NCI-H345 (cell line): ENCODE data around the gene MBOAT7.

ENCODE experiments used
- DNase-seq: peaks from one replicate; lab custom pipeline; 2025; lab: John Stamatoyannopoulos, UW

The MBOAT7 gene

DNA sequence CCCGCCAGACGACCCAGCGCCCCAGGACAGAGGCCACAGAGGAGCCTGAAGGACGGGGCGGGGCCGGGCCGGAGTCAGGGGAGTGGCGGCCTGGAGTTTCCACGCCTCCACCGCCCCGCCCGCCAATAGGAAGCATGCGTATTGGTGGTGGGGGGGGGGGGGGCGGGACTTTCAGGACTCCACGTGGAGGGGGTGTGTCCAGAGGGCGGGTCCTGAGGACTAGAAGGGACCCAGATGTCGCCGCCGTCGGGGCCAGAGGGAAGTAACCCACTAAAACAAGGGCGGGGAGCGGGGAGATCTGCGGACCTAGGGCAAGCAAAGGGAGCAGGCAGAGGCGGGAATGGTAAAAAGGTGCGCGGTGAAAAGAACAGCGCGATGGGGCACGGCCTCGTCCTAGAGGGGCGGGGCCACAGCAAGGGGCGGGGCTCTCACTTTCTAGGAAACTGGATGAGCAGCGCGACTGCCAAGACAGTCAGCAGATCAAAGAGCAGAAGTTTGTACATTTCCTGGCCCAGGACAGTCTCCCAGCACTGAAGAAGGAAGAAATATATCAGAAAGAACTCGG, 27.1 kb downstream of the MBOAT7 start:
- peak; percentile 71 for DNase-seq

DNA sequence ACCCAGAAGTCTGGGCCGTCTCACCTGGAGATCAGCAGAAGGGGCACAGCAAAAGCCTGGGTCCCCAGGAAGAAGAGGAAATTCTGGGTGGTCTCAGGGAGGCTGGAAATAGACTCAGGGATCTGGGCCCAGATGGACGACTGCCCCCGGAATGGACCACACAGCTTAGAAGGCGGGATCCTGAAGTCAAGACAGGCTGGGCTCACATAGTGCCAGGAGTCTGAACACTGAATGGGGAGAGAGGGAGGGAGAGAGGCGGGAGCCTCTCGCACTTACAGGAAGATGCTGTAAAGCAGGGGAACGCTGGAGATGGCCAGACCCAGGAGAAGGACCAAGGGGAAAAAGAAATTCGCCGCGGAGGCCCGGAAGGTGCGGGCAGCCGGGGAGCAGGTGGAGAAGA, 28.5 kb downstream of the MBOAT7 start:
- no peak for DNase-seq

DNA sequence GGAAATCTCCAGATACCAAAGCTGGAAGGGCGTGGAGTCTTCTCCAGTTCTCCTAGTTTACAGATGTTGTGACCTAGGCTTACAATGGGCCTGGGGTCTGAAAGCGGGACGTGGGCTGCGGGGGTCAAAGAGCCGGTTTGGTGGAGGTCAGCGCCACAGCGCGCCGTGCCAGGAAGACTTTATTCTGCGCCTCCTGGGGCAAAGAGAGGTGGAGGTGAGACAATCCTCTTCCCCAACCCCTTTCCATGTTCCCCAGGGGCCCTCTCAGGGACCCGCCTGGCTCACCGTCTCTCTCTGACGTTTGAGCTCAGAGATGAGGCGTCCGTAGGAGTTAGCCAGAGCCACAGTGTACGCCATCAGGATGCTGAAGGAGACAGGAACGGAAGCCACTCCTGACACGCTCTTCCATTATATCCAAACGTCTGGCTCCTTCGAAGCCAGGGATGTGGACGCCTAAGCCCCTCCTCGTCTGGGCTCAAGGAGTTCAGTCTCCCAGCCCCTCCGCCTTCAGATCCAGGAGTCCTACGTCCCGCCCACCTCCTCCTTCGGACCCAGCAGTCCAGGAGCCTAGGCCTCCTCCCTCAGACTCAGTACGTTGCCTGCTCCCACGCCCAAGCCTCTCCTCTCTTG, 29.1 kb downstream of the MBOAT7 start:
- peak; percentile 38 for DNase-seq

DNA sequence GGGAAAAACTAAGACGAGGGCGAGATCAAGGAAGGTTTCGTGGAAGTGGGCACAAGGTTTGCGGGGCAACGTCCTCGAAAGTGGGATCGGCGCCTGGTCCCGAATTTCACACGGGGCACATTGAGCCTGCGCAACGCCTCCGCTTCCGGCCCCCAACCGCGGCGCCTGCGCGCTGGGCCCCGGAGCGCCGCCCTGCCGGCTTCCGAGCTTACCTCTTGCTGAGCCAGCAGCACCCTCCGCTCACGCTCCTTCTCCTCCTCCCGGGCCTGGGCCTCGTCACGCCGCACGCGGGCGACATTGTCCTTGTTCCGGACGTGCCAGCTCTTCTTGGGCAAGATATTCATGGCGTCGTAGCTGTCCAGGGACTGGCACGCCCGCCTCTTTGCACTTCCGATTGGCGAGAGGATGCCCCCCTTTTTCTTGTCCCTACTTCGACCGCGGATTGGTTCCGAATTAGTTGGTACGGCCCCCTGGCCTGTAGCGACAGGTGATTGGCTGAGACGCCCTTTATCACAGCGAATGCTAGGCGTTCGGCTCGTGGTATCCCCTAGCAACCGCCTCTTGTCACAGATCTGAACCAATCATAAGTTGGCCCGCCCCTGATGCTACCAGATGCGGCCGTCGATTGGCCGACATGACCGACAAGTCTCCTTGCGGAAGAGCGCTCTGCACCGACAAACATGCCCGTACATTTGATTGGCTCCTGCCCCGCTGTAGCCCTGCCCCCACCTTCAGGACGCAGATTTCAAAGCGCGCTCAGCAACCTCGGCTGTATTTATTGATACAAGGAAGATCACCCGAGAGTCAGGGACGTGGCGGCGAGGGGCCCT, 29.8 kb downstream of the MBOAT7 start, which contains the start of gene LENG1:
LENG1 (minus strand) TSS at position 370 of the 830 bp plus-strand sequence; CDS start at position 344, 26 bp downstream.
- DNase-seq, result peak; percentile 99

DNA sequence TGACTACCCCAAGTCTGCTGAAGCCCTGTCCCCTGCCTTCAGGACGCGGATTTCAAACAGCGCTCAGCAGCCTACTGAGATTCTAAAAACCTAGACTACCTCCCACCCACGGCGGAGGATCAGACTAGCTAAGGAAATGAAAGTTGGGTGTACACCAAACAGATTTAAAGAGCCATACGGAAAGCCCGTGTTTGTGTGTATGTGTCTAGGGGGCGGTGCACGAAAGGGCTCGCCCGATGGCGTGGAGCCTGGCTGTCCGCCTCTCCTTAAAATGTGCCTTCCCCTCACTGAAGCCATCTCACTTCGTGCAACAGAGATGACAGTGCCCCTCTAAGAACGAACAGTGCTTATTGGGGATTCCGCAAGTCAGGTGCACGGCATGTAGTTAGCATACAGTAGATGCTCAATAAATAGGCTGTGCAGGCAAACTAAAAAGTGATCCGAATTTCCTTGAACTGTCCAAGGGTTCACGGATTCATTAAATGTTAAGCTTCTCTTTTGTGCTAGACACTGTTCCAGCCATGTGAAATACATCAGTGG, 30.5 kb downstream of the MBOAT7 start:
- DNase-seq, result no peak

DNA sequence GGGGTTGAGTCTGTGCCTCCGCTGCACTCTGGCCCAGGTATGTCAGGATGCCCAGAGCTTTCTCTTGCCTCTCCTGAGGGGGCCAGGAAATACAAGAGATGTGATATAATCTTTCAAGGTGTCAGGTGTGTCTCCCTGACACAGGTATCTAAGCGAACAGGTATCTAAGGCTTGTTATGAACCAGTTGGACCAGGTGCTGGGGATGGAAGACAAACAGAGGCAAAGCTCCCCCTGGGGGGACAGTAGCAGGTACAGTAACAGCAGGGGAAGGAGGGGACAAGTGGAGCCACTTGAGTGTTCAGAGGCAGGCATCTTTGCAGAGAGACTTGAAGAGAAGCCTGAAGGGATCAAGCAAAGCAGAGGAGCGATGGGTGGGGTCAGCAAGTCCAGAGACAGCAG, 32.4 kb downstream of the MBOAT7 start:
- DNase-seq, result no peak

DNA sequence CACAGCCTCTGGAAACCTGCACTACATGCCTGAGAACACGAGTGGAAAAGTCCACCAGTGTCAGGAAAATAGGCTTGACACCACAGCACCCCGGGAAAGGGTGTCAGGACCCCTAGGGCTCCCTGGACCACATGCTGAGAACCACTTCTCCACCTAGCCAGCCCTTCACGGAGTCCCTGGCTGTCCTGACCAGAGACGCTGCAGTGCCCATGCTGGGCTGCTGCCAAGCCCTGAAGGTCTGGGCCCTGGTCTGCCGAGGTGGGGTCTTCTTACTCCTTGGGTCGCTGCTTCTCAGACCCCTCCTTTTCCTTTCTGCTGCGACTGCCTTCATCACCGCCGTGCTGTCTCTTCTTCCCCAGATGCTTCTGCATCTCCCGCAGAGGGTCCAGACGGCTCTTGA, 32.9 kb downstream of the MBOAT7 start:
- no peak for DNase-seq

DNA sequence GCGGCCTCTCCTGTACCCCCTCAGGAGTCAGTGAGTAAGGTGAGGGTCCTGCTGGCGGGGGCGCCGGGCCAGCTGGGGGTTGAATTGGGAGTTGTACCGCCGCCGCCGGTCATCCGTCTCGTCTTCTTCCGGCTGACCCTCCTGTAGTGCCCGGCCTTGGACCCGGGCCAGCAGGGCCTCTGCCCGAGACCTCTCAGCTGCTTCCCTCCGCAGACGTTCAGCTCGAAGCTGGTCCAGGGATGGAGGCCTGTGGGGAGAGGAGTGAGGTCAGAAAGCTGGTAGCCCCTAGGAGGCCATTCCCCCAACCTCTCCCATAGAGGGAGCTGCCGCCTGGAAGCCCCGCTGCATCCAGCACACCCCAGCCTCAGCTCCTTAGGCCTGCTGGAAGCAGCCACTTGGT, 33.7 kb downstream of the MBOAT7 start:
- no peak for DNase-seq

DNA sequence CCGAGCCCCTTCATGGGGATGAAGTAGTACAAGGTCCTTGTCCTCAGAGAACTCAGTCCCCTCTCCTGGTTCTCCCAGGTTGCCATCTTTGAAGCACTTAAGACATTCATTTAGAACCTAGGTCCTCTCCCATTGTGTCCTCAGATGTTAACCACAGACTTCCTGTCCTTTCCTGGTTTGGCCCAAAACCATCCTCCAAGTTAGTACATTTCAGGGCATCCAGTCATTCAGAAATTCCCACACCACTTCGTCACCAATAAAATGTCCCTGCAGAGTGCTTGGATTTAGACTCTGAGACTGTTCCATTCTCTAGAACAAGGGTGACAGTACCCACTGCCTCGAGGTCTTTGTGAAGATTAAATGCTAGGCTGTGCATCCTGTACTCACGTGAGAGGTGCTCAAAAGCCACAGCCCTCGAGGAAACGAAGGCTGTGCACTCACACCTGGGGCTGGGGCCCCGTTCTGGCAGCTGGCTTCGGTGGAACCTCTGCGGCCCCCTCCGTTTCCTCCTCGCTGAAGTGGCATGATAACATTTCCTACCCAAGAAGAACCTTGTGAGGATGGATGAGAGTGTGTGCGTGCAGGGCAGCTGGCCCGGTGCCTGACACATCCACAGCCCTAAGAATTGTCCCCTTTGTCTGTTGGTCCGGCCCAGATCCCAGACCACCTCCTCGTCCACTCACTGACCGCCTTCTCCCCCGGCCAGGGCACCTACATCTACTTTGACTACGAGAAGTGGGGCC, 34.6 kb downstream of the MBOAT7 start:
- no peak for DNase-seq

DNA sequence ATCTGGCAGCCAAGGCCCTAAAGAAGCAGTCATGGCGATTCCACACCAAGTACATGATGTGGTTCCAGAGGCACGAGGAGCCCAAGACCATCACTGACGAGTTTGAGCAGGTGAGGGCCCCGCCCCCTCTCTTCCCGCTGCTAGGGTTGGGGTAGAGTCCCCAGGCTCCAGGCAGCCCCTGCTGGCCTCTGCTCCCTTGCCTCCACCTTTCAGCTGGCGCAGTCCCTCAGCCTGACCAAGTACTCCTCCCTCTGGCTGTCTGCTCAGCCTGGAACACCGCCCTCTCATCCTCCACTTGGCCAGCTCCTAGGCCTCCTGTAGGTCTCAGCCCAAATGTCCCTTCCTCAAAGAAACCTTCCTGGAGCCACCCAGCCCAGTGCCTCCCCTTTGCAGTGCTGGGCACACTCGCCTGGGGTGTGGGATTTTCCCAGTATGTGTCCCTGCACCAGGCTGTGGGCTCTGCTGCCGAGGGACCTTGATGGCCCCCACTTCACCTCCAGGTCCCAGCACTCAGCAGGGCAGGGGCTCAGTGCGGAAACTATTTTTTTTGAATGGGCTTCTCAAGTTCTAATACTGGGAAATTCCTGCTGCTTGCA, 35.6 kb downstream of the MBOAT7 start:
- DNase-seq, result no peak

DNA sequence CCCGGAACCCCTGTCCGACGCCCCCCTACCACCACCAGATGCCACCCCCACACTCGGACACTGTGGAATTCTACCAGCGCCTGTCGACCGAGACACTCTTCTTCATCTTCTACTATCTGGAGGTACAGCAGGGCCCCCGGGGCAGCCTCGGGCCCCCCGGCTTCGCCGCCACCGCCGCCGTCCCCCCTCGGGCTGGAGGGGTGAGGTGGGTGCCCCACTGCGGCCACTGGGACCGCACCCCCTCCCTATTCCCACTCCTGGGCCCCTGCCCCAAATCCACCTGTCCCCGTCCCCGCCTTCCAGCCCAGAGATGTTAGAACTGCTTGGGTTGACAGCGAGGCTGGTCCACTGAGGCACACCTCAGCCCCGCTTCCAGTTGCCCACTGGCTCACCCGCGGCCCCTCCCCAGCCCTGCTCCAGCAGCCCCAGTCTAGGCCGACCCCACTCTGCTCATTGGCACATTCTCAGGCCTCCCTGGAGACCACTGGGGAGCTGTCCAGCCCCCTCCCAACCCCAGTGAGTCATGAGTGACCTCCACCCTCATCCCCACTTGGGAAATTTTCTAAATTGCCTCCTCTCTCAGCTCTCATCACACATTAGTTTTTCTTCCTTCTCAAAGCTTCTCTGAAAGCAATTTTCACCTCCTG, 36.4 kb downstream of the MBOAT7 start:
- DNase-seq, result no peak

DNA sequence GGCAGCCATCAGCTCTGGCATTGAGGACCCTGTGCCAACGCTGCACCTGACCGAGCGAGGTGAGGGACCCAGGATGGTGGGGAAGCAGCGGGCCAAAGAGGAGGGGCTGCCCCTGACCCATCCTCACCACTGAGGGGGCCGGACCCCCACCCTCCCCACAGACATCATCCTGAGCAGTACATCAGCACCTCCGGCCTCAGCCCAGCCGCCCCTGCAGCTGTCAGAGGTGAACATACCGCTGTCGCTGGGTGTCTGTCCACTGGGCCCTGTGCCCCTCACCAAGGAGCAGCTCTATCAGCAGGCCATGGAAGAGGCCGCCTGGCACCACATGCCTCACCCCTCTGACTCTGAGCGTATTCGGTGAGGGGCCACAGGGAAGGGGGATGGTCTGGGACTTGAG, 37.1 kb downstream of the MBOAT7 start:
- DNase-seq, result no peak

DNA sequence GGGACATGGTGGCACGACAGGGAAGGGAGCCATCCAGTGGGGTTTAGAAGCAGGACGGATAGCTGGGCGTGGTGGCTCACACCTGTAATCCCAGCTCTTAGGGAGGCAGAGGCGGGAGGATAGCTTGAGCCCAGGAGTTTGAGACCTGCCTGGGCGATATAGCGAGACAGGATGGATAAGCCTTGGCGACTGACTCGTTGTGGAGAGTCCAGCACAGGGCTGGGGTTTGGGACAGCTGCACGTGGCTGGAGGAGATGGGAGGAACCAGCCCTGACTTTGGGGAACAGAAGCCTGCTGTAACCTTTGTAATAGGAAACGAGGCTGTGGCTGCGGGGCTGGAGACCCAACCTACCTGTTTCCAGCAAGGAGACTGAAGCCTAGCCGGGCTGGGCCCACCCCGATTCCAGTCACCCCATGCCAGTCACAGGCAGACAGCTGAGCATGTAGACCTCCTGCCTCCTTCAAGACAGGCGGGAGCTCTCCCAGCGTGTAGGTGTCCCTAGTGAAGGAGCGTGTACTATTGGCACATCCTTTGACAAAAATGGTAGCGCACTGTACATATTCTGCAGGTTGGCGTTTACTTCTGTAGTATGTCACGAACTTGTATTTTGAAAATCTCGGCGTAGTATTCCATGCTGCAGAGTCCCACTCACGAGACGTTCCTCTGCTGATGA, 37.9 kb downstream of the MBOAT7 start:
- no peak for DNase-seq

DNA sequence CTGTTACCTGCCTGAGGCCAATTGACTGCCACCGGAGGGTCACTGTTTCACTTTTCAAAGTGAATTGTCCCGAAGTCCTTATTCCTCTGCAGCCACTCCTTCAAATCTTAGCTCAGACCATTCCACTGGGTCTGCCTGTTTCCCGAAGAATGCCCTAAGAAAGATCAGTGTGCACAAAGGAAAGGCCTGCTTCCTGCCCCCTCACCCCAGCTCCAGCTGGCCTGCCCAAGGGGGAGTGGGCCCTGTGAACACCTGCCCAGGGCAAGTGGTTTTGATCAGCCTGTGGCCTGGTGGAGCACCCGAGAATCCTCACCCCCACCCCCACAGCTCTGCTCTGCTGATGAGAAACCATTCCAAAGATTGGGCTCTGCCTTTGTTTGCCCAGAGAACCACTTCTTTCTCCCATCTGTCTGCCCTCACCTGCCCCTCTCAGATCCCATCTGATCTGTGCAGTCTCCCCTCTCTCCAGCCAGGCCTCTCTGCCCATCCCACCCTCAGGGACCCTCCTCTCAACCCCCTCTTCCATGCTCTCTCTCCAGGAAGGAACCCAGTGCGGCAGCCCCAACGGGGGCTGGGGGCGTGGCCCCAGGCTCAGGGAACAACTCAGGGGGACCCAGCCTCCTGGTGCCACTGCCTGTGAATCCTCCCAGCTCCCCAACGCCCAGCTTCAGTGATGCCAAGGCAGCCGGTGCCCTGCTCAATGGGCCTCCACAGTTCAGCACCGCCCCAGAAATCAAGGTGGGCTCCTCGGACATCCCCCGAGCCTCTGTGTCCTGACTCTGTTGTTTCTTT, 40.2 kb downstream of the MBOAT7 start:
- DNase-seq, result no peak

DNA sequence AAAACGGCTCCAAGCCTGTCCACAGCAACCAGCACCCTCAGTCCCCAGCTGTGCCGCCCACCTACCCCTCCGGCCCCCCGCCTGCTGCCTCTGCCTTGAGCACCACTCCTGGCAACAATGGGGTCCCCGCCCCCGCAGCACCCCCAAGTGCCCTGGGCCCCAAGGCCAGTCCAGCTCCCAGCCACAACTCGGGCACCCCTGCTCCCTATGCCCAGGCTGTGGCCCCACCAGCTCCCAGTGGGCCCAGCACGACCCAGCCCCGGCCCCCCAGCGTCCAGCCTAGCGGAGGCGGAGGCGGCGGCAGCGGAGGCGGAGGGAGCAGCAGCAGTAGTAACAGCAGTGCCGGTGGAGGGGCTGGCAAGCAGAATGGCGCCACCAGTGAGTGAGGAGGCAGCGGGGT, 41.2 kb downstream of the MBOAT7 start:
- no peak for DNase-seq

DNA sequence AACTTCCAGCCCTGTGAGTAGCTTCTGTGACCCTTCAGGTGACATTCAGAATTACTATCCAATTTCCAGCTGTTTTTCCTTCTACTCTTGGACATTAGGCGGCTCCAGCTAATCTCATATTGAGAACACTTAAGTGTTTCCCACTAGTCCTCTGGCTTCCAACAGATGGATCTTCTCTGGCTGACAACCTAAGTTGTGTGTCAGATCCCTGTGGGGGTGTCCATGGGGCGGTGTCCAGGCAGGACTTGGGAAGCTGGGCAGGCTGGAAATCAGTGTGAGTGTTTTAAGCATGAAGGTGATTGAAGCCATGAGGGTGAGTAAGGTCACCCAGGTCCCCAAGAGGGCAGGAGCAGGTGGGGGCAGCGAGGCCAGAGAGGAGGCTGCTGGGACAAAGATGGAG, 41.7 kb downstream of the MBOAT7 start:
- no peak for DNase-seq

DNA sequence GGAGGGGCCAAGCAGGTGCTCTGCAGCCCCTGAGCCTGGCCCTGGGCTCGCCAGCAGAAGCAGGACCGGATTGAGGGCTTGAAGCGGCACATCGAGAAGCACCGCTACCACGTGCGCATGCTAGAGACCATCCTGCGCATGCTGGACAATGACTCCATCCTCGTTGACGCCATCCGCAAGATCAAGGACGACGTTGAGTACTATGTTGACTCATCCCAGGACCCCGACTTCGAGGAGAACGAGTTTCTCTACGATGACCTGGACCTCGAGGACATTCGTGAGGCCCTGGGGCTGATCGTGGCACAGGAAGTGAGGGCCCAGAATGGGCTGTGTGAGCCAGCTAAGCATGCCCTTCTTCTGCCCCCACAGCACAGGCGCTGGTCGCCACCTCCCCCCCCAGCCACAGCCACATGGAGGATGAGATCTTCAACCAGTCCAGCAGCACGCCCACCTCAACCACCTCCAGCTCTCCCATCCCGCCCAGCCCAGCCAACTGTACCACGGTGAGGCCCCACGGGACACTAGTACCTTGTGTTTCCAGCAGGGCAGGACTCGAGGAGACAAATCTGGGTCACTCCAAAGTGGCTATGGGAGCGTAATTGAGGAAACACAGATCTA, 43.7 kb downstream of the MBOAT7 start:
- no peak for DNase-seq

DNA sequence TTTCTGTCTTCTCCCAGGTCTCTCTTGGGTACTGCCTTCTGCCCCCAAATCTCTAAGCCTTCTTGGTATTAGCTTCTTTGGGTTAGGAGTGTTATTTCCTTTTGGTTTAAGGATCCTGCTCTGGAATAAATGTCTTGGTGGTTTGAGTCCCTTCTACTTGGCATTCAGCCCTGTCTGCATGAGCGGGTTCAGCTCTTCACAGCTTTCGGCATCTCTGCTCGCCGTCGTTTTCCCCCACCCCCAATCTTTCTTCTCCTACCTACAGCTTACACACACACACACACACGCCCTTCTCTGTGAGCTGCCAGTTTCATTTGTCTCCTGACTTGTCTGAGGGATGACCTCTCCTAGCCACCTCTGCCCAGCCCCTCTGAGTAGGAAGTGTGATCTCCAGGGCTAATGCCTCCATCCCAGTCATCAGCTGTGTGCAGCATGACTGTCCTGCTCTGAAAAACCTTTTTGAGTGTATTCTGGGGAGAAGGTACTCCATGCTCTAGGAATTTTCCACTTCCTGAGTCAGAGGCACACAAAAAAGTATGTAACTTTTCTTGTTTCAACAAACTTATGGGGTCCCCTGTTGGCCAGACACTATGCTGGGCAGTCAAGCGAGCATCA, 47.1 kb downstream of the MBOAT7 start:
- DNase-seq, result no peak

DNA sequence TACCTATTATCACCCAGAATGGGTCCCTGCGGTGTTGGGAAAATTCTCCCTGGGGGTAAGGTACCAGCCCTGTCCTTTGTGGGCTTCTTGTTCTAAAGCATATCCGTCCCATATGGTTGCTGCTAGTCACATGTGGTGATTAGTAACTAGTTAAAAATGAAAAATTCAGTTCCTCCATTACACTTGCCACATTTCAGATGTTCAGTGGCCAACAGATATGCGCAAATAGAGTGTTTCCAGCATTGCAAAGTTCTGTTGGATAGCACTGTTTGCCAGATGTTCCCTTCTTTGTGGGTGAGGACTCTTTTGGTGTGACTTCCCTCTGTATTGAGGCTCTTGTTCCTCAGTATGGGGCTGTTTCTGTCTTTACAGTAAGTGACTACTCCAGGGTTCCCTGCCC, 48.0 kb downstream of the MBOAT7 start:
- no peak for DNase-seq
